Measurements from ENCODE around the gene KRT82. TPM values are rescaled to one million over a fixed set of nuclear protein-coding genes. Genes with fewer than 3 reads are reported as not detected.
"Not testable (repeated sequence)": the region's sequence is repeated elsewhere in the genome, so short reads cannot be mapped to it uniquely, and the experiment has no call there.

KRT82 gene
- total RNA-seq, 2 donors from 2014 or later, result not detected

DNA sequence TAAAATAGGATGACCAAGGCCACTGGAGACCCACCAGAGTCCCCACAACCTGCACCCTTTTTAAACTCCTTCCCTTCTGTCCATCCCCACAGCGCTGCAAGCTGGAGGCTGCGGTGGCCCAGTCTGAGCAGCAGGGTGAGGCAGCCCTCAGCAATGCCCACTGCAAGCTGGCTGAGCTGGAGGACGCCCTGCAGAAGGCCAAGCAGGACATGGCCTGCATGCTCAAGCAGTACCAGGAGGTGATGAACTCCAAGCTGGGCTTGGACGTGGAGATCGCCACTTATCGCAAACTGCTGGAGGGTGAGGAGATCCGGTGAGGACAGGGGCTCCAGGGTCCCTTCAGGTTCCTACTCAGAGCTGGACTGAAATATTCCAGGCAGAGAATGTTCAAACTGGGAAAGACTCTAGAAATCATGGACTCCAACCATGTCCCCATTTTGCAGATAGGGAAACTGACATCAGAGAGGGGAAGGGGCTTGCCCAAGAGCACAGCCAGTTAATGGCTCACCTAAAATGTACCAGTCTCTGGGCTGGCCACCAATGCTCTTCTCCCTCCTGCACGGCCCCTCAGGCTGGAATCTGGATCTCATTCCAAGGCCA is 56.0 kb downstream of the KRT82 start:
- no peaks in the 10 kb centered on the region for H3K36me3 ChIP-seq
- peaks cover 9 to 10% of the 10 kb centered on the region in 2 donors for H3K4me1 ChIP-seq (ENCODE audit: control insufficient read depth in 1 of 2, low read depth in 2 of 2)
- no peak for ATAC-seq (ENCODE audit: insufficient number of reproducible peaks, low FRiP score, low read depth)
- H3K27me3 ChIP-seq (replicated peaks; ENCODE audit: insufficient read depth), result no peaks in the 10 kb centered on the region
- no peak overlapping the region for H3K27ac ChIP-seq
- DNase-seq (ENCODE audit: low spot score), result no peak
- no peaks in the 10 kb centered on the region for H3K9me3 ChIP-seq
- H3K4me3 ChIP-seq, result no peak overlapping the region
- TF ChIP-seq, protein P1, sequence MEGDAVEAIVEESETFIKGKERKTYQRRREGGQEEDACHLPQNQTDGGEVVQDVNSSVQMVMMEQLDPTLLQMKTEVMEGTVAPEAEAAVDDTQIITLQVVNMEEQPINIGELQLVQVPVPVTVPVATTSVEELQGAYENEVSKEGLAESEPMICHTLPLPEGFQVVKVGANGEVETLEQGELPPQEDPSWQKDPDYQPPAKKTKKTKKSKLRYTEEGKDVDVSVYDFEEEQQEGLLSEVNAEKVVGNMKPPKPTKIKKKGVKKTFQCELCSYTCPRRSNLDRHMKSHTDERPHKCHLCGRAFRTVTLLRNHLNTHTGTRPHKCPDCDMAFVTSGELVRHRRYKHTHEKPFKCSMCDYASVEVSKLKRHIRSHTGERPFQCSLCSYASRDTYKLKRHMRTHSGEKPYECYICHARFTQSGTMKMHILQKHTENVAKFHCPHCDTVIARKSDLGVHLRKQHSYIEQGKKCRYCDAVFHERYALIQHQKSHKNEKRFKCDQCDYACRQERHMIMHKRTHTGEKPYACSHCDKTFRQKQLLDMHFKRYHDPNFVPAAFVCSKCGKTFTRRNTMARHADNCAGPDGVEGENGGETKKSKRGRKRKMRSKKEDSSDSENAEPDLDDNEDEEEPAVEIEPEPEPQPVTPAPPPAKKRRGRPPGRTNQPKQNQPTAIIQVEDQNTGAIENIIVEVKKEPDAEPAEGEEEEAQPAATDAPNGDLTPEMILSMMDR (IDR thresholded peaks at IDR 0.05), result no peak

DNA sequence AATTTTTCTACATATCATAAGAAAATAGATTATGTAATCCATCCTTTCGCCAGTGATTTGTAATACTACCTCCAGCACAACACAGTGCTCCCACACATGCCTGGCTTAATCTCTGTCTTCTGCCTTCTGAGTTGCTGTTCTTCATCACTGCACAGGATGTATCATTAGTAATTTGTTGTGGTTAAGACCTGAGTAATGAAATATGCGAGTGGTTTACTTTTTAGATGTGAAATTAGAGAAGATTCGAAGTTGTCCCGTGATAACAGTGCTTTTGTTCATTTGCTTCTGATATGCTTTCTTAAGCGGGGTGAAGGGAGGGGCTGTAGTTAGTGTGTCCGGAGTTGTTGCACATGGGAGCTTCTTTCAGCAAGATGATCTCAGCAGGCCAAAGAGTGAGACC is 56.9 kb downstream of the KRT82 start:
- Histone ChIP-seq H3K9me3 (no peaks in the 10 kb centered on the region), H3K27ac (no peak overlapping the region), H3K36me3 (no peaks in the 10 kb centered on the region), H3K27me3 (replicated peaks; ENCODE audit: insufficient read depth) (no peaks in the 10 kb centered on the region), H3K4me3 (no peak overlapping the region), H3K4me1 (ENCODE audit: control insufficient read depth in 1 of 2, low read depth in 2 of 2) (peaks cover 9 to 10% of the 10 kb centered on the region in 2 donors)
- TF ChIP-seq, protein P1 (IDR thresholded peaks at IDR 0.05), result no peak
- ATAC-seq (ENCODE audit: insufficient number of reproducible peaks, low FRiP score, low read depth) (no peak), DNase-seq (ENCODE audit: low spot score) (no peak)

DNA sequence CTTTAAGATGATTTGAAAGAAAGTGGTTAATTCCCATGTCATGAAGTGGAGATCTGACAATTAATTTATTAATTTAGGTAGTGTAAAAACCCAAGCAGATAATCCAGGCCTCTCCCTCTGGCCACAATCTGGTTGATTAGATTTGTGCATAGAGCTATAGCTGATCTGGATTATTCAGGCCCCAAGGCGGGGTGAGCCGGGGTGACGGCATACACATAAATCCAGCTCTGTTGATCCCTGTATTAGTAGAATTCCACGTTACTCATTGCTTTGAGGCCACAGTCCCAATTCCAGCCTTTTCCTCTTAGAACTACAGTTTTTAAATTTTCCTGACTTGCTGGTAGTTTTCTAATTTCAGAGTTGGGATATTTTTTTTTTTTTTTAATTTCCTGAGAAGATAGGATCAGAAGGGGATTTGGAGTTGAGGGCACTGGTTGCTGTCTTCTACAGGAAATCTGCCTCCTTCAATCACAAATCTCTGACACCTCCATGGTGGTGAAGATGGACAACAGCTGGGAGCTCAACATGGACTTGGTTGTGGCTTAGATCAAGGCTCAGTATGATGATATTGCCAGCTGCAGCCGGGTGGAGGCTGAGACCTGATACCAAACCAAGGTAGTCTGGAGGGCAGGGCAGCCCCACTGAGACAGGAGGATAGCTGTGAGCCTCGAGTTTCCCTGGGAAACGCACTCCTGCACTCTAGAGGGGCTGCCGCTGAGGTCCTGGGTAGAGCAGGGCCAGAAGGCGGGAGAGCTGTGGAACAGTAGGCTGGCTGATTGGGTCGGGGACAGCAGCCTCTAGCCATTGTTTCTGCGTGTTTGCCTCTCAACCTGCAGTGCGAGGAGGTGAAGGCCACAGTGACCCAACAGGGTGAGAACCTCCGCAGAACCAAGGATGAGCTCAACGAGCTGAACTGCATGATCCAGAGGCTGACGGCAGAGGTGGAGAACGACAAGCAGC is 58.3 kb downstream of the KRT82 start:
- ATAC-seq (ENCODE audit: insufficient number of reproducible peaks, low FRiP score, low read depth) (no peak), DNase-seq (ENCODE audit: low spot score) (no peak)
- Histone ChIP-seq H3K27me3 (replicated peaks; ENCODE audit: insufficient read depth) (no peaks in the 10 kb centered on the region), H3K9me3 (no peaks in the 10 kb centered on the region), H3K36me3 (no peaks in the 10 kb centered on the region), H3K4me1 (ENCODE audit: control insufficient read depth in 1 of 2, low read depth in 2 of 2) (peaks cover 9 to 10% of the 10 kb centered on the region in 2 donors), H3K27ac (no peak overlapping the region), H3K4me3 (no peak overlapping the region)
- TF ChIP-seq, protein P1 (IDR thresholded peaks at IDR 0.05), result no peak

DNA sequence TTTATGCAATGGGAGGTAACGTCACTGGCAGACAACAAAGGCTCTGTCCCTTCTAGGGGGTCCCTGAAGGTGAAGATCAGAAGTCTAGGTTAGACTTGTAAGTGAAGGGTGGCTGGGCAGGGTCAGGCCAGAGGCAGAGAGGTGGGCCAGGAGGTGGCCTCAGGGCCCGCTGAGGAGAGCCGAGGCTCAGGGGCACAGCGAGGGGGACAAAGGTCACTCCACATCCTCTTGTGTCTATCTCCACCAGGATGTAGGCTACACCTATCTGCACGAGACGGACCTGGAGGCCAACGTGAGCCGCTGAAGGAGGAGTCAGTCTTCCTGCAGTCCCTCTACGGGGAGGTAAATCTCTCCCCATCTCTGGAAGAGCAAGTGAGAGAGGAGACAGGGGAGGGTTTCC is 59.1 kb downstream of the KRT82 start:
- H3K36me3 ChIP-seq, result no peaks in the 10 kb centered on the region
- ATAC-seq (ENCODE audit: insufficient number of reproducible peaks, low FRiP score, low read depth), result no peak
- H3K27me3 ChIP-seq (replicated peaks; ENCODE audit: insufficient read depth), result no peaks in the 10 kb centered on the region
- DNase-seq (ENCODE audit: low spot score), result no peak
- TF ChIP-seq, protein P1 (IDR thresholded peaks at IDR 0.05), result no peak
- H3K4me1 ChIP-seq (ENCODE audit: control insufficient read depth in 1 of 2, low read depth in 2 of 2), result peaks cover 8 to 9% of the 10 kb centered on the region in 2 donors
- no peaks in the 10 kb centered on the region for H3K9me3 ChIP-seq
- no peak overlapping the region for H3K27ac ChIP-seq
- no peak overlapping the region for H3K4me3 ChIP-seq

DNA sequence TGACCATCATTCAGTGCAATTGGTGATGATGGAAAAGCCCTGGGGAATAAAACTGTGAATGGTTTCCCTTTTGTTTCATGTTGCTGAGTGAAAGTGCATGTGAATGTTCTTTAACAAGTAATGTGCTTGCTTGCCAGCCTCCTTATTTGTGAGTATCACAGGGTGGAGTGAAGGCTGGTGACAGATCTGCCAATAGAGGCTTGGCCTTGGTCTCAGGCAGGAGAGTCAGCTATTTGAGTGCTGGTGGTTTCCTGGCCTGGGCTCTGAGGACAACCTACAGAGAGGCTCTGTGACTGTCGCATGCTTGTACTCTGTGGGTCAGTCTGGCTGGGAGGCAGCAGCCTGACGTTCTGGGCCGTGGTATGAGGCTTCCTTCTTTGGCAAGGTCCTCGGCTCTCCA is 59.5 kb downstream of the KRT82 start:
- H3K27me3 ChIP-seq (replicated peaks; ENCODE audit: insufficient read depth), result no peaks in the 10 kb centered on the region
- no peaks in the 10 kb centered on the region for H3K9me3 ChIP-seq
- TF ChIP-seq, protein P1 (IDR thresholded peaks at IDR 0.05), result no peak
- H3K4me1 ChIP-seq (ENCODE audit: control insufficient read depth in 1 of 2, low read depth in 2 of 2), result peaks cover 4 to 6% of the 10 kb centered on the region in 2 donors
- ATAC-seq (ENCODE audit: insufficient number of reproducible peaks, low FRiP score, low read depth) (no peak), DNase-seq (ENCODE audit: low spot score) (no peak)
- no peaks in the 10 kb centered on the region for H3K36me3 ChIP-seq
- no peak overlapping the region for H3K4me3 ChIP-seq
- no peak overlapping the region for H3K27ac ChIP-seq

DNA sequence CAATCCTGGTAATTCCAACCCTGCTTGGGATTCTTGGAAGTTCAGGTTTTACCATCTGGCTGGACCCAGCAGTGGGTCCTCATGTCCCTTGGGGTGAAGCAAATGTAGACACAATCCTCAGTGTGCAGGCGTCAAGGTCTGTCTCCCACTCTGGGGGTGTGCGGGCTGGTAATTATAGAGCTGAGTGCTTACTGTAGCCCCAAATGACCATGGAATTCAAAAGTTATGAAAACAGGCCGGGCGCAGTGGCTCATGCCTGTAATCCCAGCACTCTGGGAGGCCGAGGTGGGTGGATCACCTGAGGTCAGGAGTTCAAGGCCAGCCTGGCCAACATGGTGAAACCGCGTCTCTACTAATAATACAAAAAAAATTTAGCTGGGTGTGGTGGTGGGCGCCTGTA is 61.1 kb downstream of the KRT82 start:
- ATAC-seq (ENCODE audit: insufficient number of reproducible peaks, low FRiP score, low read depth), result not testable (repeated sequence)

More for the DNA sequence above, 61.1 kb downstream of the KRT82 start:
- not testable (repeated sequence) for H3K9me3 ChIP-seq; DNase-seq (ENCODE audit: low spot score); H3K36me3 ChIP-seq; H3K27ac ChIP-seq; H3K4me1 ChIP-seq (ENCODE audit: control insufficient read depth in 1 of 2, low read depth in 2 of 2); H3K4me3 ChIP-seq; H3K27me3 ChIP-seq (replicated peaks; ENCODE audit: insufficient read depth)

All from thoracic aorta (tissue), 2 donors.